CD4-positive, alpha-beta T cell treated with Interleukin-15 for 4 hours (primary cell): ENCODE results near the gene AKT2.

Experiments
- DNase-seq: peaks from one replicate; pipeline ENCODE4 v3.0.0-alpha.2; 2020; ENCODE audit warnings: low spot score

The AKT2 gene

DNA sequence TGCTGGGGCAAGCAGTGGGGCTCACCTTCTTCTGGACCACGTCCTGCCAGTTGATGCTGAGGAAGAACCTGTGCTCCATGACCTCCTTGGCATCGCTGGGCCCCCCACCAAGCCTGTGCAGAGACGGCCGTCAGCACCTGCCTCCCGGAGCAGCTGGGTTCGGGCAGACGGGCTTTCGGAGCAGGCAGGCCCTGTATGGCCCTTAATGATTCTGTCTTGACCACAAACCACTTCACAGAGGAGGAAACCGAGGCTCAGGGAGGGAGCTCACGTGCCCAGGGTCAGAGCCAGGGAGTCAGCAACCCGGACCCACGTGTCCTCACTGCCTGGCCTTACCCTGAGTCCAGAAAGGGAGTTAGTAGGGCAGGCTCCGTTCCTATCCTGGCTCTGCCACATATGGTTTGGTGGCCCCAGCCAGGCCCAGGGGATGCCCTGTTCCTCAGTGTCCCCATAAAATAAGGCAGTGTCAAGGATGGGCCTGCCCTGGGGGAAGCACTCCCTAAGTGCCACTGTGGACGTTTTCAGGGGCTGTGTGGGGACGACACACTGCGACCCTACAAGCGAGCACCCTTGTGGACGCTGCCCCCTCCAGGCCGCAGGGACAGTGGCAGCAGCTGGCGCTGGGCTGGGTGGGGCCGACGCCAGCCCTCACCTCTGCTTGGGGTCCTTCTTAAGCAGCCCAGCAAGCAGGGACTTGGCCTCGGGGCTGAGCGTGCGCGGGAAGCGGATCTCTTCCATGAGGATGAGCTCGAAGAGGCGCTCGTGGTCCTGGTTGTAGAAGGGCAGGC is 49.7 kb downstream of the AKT2 start:
- no peak for DNase-seq

DNA sequence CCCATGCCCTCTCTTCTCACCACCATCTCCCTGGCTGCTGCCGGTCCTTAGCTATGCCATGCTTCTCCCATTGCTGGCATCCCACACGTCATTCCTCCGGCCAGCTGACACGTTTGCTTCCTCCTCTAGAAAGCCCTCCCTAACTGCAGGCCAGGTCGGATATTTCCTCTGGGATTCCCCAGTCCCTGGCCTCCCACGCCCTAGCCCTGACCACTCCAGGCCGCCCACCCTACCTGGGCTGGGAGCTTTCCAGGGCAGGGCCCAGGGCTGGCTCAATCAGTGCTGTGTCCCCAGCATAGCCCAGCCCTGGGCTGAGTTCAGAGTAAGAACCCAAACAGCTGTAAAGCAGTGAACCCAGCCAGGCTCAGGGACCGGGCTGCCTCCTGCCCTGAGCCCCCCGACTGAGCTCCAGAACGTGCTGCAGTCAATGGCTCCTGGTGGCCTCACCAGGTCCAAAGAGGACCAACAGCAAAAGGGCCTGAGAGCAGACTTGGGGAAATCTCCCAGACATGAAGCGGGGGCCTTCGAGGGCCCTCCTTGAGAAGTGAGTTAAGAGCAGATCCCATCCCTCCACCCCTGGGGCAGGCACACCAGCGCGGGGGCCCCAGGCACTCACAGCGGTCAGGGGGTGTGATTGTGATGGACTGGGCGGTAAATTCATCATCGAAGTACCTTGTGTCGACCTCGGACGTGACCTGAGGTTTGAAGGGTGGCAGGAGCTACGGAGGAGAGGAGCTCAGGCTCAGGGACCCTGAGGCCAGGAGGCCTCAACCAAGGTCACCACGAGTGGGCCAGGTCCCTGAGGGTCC is 50.5 kb downstream of the AKT2 start:
- DNase-seq, result no peak

DNA sequence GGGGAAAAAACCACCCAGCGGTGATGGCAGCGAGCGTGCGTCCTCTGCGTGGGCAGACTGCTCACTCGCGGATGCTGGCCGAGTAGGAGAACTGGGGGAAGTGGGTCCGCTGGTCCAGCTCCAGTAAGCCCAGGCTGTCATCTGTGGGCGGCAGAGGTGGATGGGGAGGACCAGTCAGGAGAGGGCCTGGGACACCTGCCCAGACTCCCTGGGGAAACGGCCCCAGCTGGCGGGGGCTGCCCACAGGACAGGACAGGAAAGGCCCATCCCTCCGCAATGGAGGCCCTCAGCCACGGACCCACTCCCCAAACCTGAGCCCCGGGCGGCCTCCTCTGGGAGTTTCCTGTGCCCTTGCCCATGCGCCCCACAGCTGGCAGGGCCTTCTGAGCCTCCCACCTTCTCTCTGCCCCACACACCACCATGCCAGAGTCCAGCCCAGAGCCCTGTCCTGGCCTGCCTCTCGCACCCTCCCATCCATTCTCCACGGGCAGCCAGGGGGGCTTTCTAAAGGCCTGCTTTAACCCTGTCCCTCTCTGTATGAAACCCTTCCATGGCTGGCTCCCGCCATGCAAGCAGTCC is 51.2 kb downstream of the AKT2 start:
- DNase-seq, result no peak

DNA sequence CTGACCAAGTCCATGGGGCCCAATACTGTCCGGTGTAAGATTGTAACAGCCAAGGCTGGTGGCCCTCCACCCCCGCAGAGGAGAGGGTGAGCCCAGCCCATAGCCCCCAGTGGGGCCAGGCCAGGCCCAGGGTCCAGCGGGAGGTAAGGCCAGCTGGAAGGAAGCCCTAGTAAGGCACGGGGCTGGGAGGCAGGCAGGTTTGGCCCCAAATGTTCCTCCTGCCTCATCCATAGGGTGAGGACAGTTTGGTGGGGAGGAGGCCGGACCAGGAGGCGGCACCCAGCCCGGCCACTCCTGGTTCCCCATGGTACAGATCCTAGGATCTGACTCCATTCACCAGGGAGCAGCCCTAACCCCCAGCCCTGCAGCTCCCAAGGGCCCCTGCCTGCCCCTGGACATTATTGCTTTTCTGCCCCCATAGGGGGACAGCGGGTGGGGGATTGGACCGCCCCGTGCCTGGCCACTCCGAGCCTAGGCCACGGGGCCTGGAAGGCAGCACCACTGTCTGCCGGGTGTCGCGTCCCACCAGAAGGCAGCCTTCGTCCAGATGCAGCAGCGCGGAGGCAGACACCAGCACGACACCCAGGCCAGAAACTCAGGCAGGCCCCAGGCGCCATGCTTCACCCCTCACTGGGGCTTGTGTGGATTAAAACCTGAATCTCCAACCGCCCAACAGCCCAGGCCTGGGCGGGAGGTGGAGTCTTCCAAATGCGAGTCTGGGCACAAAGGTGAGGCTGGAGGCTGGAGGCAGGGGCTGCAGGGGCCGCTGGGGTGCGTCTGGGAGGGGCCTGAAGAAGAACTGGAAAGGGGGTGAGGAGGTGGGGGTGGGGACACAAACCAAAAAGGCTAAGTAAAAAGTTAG is 52.0 kb downstream of the AKT2 start:
- no peak for DNase-seq

DNA sequence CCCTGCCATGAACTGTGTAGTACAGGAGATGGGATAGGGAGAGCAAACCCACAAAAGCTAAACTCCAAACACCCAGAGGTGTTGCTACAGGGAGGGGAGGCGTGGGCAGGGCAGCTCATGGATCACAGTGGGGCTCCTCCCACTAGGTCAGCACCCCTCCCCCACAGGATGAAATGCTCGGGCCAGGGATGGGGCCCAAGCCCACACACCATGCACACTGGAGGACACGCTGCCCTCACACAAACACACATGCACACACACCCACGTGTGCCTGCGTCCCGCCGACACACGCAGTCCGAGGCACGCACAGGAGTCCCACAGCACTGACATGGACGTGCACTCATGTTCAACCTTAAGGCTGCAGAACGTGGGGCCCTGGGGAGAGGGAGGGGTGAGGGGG is 52.7 kb downstream of the AKT2 start:
- DNase-seq, result no peak

DNA sequence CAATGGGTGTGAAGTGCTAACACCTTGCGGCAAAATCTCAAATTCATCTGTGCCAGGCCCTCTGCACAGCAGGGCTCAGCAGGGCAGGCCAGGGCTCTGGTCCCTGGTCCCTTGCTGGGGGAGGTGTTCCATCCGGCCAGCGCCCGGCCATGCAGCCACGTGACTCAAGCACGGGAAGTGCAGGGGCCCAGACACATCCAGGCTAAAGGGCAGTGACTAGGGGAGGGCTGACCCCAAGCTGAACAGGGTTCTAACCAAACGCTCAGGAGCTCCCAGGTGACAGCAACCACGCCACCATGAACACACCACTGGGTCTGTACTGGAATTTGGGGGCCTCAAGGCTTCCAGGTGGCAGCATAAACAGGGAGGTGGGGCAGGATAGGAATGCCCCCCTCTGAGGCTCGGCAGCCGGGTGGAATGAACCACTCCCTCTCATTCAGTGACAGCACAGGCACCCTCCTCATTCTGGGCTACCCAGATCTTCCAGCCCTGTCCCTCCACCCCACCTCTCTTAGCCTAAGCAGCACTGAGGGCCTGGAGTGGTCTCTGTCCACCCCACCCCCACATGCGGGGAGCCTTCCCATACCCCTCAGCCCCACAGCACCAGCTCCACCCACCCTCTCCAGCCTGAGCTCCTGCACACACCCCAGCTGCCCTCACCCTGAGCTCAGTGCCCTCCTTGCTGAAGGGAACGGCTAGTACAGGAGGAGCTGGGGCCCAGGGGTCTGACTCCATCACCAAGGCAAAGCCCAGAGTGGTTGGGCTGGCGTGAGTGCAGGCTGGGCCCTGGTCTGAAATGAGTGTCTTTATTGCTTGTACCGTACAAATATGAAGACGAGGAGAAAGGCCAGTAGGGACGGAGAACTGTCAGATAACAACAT is 53.4 kb downstream of the AKT2 start:
- DNase-seq, result no peak

DNA sequence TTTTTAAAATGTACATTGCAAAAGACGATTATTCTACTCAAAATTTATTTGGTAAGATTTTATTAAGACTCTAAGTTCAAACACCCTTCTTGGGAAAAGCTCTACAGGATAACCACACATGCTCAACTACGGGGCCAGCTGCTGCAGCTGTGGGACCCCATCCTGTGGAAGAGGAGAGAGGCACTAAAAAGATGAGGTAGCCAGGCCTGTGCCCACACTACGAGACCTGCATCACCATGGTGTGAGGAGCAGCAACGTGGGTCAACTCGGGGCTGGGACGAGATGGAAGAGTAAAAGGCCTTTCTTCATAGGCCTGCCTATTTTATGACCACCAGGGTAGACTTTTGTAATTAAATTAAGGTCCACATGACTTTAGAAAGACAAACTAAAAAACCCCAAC is 54.1 kb downstream of the AKT2 start:
- DNase-seq, result no peak

DNA sequence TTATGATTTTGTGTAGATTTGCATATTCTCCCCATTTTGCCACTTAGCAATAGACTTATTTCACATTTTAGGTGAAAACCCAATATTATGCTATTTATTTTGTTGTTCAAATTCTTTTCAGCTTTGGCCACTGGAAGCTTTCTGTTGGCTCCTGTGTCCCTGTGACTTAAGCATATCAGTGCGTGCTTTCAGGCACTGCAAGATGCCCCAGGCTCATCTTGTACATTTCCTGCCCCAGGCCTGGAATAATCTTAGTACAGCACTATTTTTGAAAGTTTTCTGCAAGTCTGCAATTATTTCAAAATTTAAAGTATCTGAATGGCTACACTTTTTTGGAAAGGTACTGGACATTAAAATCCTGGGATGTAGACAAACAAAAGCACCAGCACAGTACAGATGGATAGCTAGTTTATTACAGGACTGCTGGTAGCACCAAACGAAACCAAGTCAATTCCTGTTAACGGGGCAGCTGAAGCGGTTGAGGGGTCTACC is 55.2 kb downstream of the AKT2 start:
- DNase-seq, result no peak

DNA sequence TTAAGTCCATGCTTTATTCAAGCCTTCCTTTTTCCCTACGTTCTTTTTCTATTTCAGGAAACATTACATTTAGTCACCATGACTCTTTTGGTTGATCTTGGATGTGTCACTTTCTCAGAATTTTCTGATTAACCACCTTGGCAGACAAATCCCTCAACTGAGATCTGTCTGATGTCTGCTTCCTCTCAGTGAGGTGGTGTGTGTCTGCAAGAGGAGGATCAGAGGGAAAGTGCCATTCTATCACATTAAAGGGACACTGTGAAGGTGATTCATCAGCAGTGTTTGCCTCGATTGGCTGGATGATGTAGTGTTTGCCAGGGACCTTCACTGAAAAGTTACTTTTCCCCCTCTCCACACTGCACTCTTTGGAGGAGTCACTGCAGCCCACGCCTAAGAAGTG is 55.7 kb downstream of the AKT2 start:
- peak; percentile 52 for DNase-seq

DNA sequence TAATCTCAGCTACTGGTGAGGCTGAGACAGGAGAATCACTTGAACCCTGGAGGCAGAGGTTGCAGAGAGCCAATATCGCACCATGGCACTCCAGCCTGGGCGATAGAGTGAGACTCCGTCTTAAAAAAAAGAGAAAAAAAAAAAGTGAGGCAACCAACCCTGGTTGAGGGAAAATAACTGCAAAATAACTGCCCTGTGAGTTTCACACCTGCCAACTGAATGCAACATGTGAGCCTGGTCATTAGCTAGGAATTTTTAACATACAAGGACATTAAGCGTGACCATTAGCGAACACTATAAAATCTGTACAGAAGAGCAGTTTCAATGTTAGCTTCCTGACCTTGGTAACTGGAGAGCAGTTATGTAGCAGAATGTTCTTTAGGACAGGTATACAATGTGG is 56.3 kb downstream of the AKT2 start:
- DNase-seq, result no peak

DNA sequence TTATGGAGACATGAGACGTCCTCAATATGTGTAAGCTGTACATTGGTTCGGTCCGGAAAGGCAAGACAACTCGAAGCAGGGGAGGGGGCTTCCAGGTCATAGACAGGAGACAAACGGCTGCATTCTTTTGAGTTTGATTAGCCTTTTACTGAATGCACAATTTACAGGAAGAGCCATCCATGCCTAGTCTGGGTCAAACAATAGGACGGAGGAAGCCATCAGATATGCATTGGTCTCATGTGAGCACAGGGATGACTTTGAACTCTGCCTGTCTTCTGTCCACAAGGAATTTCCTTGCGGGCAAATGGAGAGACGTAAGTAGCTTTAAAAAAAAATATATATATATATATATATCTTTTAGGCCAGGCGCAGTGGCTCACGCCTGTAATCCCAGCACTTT is 56.8 kb downstream of the AKT2 start:
- no peak for DNase-seq

DNA sequence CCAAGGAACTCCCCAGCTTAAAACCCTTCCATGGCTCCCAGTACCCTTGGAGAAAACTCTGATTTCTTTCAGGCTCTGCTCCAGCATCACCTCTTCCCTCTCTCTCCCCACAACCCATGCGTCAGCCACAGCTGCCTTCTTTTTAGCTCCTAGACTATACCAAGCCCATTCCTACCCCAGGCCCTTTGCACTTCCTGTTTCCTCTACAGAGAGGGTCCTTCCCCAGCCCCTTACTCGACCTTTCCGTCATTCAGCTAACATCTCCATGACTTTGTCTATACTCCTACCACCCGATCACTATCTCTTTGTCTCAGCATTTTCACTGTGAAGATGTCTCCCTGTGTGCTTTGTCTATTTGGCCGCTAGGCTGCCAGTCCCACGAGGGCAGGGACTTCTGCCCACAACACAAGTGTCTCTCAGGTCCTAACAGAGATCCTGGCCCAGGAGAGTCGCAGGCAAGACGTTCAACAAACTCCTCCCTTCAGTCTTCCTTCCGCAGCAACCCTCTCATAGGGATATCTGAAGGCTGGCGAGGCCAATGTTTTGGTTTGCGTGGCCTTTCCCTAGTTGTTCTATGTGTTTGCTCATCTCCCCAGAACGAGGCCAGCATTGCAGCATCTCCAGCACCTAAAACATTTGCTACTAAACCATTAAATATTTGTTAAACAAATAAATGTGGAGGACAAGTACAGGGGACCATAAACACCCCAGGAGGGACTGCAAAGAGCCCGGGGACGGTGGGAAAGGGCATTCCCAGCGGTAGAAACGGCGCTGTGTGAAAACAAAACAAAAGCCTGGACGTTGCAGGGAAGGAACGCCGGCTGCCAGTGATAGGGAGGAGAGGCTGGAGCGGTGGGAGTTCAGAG is 59.5 kb downstream of the AKT2 start:
- DNase-seq, result no peak

DNA sequence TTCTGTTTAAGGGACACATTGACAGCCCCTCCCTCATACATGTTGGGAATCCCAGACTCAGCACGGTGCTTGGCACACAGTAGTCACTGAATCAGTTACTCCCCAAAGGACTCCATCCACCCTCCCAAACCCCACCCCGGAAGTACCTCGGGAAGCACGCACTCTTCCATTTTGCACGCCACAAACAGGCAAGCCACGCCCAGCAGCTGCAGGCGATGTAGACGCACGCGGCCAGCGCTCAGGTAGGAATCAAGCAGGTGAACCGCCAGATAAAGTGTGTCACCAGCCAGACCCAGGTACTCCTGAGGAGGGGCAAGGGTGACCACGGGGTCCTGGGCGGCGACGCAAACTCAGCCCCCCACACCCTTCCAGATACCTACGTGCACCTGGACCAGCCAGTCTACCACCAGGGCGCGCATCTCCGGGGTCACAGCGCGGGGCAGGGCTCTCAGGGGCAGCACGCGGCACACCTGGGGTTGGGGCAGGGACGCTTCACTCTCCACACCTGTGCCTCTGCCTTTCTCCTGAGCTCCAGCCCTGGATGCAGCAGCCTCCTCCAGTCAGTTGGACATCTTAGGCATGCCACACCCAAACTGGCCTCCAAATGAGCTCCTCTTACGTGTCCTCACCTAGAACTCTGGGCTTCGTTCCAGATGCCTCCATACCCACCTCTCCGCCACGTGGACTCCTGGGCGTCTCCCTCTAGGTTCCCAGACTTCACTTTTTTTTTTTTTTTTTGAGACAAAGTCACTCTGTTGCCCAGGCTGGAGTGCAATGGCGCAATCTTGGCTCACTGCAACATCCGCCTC is 60.6 kb downstream of the AKT2 start:
- DNase-seq, result no peak

DNA sequence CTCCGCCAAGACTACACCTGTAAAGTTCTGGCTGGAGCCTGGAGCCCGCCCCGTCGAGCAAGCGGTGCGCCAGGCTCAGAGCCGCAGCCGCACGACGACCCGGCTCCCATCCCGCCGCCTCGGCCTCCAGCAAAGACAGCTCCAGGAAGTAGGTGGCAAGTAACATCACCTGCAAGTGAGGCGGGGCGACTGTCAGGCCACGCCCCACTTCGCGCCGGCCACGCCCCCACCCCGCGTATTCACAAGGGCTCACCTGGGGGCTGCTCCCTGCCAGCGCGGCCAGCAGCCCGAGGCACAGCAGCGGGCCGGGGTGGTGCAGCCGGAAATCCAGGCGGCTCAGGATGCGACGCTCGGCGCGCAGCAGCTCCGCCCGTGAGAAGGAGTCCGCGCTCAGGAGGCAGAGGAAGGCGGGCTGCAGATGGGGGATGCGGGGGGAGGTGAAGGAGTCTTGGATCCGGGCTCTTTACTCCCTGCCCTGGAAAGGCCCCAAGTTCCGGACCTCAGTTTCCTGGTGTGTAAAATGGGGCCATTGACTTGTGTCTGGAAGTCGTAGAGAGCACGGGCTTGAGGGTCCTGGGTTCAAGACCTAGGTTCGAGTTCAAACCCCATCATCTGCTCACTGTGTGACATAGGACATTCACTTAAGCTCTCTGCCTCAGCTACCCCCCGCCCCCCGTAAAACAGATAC is 61.9 kb downstream of the AKT2 start:
- peak; percentile 26 for DNase-seq

DNA sequence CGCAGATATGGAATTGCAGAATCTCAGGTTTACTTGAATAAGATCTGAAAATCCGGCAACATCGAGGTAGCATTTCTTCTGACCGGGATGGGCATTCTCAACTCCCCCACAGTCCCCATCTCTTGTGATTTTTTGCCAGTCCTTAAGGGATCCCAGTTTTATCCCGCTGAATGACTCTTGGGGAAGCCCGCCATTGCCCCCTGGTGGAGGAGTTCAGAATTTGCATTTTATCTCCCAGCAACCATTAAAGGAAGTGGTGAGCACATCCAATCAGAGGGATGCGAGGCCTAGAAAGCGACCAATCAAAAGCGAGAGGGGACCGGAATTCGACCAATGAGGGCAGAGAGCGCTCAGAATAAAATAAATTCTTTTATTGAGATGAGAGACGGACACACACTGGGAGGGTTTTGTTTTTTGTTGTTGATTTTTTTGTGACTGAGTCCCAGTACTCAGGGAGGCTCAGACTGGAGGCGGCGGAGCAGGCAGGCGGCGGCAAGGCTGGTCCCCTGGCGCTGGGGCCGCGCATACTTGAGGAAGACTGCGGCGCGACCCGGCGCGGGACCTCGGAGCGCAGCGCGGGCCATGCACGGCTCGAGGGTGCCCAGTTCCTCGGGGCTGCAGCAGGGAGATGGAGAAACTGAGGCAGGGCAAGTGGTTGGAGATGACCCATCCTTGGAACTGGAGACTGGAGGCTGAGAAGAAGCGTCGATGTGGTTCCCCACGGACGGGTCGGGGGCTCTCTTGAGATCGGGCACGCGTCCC is 63.1 kb downstream of the AKT2 start:
- peak; percentile 83 for DNase-seq

DNA sequence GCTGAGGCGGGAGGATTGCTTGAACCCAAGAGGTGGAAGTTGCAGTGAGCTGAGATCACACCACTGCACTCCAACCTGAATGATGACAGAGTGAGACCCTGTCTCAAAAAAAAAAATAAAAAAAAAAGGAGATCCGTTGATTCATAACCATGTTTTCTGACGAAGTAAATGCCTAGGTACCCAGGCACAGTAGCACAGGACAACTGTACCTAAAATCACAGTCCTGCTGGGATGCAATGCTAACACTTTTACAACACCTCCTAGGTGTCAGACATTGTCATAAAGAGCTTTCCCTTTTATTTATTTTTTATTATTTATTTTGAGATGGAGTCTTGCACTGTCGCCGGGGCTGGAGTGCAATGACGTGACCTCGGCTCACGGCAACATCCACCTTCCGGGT is 64.5 kb downstream of the AKT2 start:
- DNase-seq, result no peak

DNA sequence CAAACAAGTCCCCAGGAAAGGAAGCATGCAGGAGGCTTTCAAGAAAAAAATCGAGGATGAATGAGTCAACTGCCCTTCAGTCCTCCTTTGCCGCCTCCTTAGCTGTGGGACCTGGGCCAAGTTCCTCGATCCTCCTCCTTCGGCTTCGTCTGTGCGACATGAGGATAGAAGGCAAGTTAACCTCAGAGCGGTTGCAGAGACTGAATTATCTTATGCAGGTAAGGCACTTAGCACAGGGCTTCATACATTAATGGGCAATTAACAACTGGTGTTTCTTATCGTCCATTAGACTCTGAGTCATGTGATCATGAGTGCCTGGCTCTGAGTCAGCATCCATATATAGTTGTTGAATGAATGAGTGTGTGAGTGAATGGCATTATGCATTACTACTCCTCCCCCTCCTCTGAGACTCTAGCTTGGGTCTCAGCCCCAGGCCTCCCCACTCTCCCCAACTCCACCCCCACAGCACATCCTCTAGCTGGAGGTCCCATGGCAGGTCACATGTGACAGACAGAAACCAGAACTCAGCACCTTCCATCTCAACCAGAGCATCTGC is 65.3 kb downstream of the AKT2 start:
- no peak for DNase-seq
